Liver (tissue), 3 donors: Measurements from ENCODE around the gene XPR1.

Source experiments
- CTCF ChIP-seq: fragments of 150-350 bp; IDR thresholded peaks from 2 replicates; pipeline ENCODE4 v1.5.1; 2017; ENCODE audit warnings: improper control_type of control experiment, low read depth, low read length; ENCODE audit not compliant: missing input control
- RAD21 ChIP-seq, 2 donors: IDR thresholded peaks; 2 replicates each; pipeline ENCODE4 v1.6.1; 2016; ENCODE audit warnings: antibody characterized with exemption in 2 of 2, mild to moderate bottlenecking in 2 of 2
- donor health status: healthy.
- donor health status: healthy.

- TF ChIP-seq CTCF (no peak), RAD21 (IDR thresholded peaks at IDR 0.05) (no peak)
These were observed 180.1 kb downstream of the XPR1 start for GRCh38 chr1:180811886-180812285.
